ENCODE results near the gene USP49. TPM values are rescaled to one million over a fixed set of nuclear protein-coding genes. Genes with fewer than 3 reads are reported as not detected.

The USP49 gene
- total and polyA plus RNA-seq, 4 donors = 1.8 to 8.6 (median 3.6) TPM

DNA sequence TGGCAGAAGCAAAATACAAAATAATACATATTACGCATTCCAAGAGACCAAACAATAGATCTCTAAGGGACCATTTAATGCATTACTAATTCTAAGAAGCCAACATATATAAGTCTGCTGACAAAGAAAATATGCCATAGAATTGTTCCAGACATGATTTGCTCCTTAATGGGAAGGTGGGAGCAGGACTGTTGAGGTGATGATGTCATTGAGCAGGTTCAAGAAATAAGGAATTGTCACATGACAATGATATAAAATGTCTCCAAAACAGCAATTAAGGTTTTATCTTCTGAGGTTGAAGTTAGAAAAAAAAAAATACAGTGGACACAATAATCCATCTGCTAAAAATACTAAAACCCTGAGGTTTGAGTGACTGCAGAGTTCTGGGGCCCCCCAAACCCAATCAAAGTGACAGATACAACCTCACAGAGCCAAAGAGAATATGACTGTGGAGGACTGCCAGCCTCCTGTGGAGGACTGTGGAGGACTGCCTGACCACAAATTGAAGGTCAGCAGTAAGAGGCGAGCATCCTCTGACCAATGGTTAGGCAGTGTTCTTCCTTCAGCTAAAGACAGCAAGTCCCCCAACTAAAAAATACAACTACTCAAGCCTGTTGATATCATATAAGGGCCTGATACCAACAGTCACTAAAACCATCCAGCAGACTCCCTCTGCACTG lies 68.7 kb downstream of the USP49 start:
- WGBS, 2 donors = 96 to 100% methylated on average over 2 of the region's 2 CpGs
- Histone ChIP-seq H3K27ac (ENCODE audit: low read depth in 1 of 2, low read length in 1 of 2) (no peak overlapping the region), H3K4me3 (no peak overlapping the region), H3K9ac (ENCODE audit: insufficient read depth in 1 of 2, low read length in 2 of 2) (no peak overlapping the region), H3K9me3 (ENCODE audit: control insufficient read depth in 4 of 4, insufficient read depth in 3 of 4, low read length in 3 of 4) (no peaks in the 10 kb centered on the region), H3K4me1 (ENCODE audit: control insufficient read depth in 5 of 5, insufficient read depth in 5 of 5, low read length in 5 of 5) (no peaks in the 10 kb centered on the region), H3K27me3 (ENCODE audit: control insufficient read depth in 3 of 3, insufficient read depth in 3 of 3, low read length in 2 of 3) (no peaks in the 10 kb centered on the region), H3K36me3 (ENCODE audit: control insufficient read depth in 4 of 4, insufficient read depth in 4 of 4, low read length in 4 of 4) (no peaks in the 10 kb centered on the region)
- ATAC-seq (ENCODE audit: insufficient read depth, low FRiP score) (no peak), DNase-seq (no peak)
- TF ChIP-seq, protein P1, sequence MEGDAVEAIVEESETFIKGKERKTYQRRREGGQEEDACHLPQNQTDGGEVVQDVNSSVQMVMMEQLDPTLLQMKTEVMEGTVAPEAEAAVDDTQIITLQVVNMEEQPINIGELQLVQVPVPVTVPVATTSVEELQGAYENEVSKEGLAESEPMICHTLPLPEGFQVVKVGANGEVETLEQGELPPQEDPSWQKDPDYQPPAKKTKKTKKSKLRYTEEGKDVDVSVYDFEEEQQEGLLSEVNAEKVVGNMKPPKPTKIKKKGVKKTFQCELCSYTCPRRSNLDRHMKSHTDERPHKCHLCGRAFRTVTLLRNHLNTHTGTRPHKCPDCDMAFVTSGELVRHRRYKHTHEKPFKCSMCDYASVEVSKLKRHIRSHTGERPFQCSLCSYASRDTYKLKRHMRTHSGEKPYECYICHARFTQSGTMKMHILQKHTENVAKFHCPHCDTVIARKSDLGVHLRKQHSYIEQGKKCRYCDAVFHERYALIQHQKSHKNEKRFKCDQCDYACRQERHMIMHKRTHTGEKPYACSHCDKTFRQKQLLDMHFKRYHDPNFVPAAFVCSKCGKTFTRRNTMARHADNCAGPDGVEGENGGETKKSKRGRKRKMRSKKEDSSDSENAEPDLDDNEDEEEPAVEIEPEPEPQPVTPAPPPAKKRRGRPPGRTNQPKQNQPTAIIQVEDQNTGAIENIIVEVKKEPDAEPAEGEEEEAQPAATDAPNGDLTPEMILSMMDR (IDR thresholded peaks at IDR 0.05; ENCODE audit: control extremely low read depth, extremely low read depth) = no peak

DNA sequence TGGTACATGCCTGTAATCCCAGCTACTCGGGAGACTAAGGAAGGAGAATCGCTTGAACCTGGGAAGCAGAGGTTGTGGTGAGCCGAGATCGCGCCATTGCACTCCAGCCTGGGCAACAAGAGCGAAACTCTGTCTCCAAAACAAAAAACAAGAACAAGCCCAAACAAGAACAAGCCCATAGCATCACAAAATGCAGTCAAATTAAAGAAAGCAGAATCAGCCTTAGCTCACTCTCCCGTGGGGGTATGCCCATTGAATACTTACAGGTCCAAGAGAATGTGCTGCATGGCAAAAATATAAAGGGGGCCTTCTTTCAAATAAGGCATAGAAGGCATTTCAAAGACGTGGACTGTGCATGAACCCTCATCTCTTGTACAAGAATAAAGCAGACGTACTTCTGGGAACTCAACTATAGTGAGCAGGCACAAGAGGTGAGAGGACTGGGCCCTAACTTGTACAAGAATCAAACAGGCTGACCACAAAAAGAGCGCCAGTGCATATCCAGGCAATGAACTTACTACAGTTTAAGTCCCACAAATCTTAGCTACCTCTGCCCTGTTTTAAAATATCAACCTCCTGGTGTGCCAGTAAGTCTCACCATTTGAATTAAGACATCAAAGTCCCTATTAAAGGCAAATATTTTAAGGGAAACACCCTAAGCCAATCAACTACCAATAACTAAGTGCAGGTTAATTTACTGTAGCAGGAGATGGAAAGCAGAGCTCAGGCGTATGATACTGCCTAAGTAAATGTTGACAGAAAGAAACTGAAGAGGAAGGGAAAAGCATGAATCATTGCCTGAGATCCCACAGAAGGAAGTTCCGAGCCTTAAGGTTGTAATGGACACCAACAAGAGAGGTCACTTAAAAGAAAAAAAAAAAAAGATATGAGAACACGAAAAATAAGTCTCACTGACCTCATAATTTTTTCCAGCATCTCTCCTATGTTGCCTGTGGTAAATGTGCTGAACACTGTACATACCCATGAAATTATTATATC lies 70.3 kb downstream of the USP49 start:
- Histone ChIP-seq H3K36me3 (ENCODE audit: control insufficient read depth in 4 of 4, insufficient read depth in 4 of 4, low read length in 4 of 4) (no peaks in the 10 kb centered on the region), H3K27ac (ENCODE audit: low read depth in 1 of 2, low read length in 1 of 2) (peak overlapping the region in 1 of 2 donors; percentile 42), H3K9ac (ENCODE audit: insufficient read depth in 1 of 2, low read length in 2 of 2) (no peak overlapping the region), H3K4me3 (no peak overlapping the region), H3K4me1 (ENCODE audit: control insufficient read depth in 5 of 5, insufficient read depth in 5 of 5, low read length in 5 of 5) (no peaks in the 10 kb centered on the region), H3K9me3 (ENCODE audit: control insufficient read depth in 4 of 4, insufficient read depth in 3 of 4, low read length in 3 of 4) (no peaks in the 10 kb centered on the region), H3K27me3 (ENCODE audit: control insufficient read depth in 3 of 3, insufficient read depth in 3 of 3, low read length in 2 of 3) (no peaks in the 10 kb centered on the region)
- no peak for DNase-seq
- peak; percentile 81 for ATAC-seq (ENCODE audit: insufficient read depth, low FRiP score)
- WGBS, 2 donors = 79 to 81% methylated on average over 13 of the region's 13 CpGs
- TF ChIP-seq, protein P1 (IDR thresholded peaks at IDR 0.05; ENCODE audit: control extremely low read depth, extremely low read depth) = no peak

DNA sequence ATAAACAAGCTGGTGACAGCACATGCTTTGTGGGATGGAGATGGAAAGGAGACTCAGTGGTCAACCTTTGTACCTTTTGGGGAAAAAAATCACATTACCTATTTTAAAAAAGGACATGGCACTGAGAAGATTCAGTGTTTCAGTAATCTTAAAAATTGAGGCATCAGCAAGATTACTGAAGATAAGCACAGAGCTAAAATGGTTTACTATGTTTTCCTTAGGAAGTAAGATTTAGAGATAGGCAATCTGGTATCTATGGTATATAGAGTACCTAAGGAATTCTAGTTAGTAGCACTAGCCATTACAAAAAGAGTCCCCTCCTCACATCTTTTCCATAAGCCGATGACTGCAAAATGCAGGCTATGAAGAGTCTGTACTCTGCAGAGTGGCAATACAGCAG lies 72.0 kb downstream of the USP49 start:
- Histone ChIP-seq H3K4me1 (ENCODE audit: control insufficient read depth in 5 of 5, insufficient read depth in 5 of 5, low read length in 5 of 5) (no peaks in the 10 kb centered on the region), H3K36me3 (ENCODE audit: control insufficient read depth in 4 of 4, insufficient read depth in 4 of 4, low read length in 4 of 4) (no peaks in the 10 kb centered on the region), H3K9ac (ENCODE audit: insufficient read depth in 1 of 2, low read length in 2 of 2) (no peak overlapping the region), H3K9me3 (ENCODE audit: control insufficient read depth in 4 of 4, insufficient read depth in 3 of 4, low read length in 3 of 4) (no peaks in the 10 kb centered on the region), H3K27me3 (ENCODE audit: control insufficient read depth in 3 of 3, insufficient read depth in 3 of 3, low read length in 2 of 3) (no peaks in the 10 kb centered on the region), H3K27ac (ENCODE audit: low read depth in 1 of 2, low read length in 1 of 2) (no peak overlapping the region), H3K4me3 (no peak overlapping the region)
- TF ChIP-seq, protein P1 (IDR thresholded peaks at IDR 0.05; ENCODE audit: control extremely low read depth, extremely low read depth) = no peak
- 94 to 100% methylated on average over 1 of the region's 1 CpG for WGBS, 2 donors
- no peak for DNase-seq
- ATAC-seq (ENCODE audit: insufficient read depth, low FRiP score) = no peak
